Activated CD8-positive, alpha-beta T cell treated with anti-CD3 and anti-CD28 coated beads, Interleukin-2, amount 10 ng/mL, durations not matched to agents 7 days and 5 days (primary cell): ENCODE data around the gene CNOT10. TPM values are rescaled to one million over a fixed set of nuclear protein-coding genes. Genes with fewer than 3 reads are reported as not detected.
"Not testable (repeated sequence)": the region's sequence is repeated elsewhere in the genome, so short reads cannot be mapped to it uniquely, and the experiment has no call there.

ENCODE experiments used
- ATAC-seq: fragments of 150-1000 bp; cut with Tn5 transposase; one replicate; pipeline ENCODE4 v1.10.0; 2021; ENCODE audit warnings: moderate library complexity
- CTCF ChIA-PET: fragments of 350-600 bp; sonication (Branson Sonifier 250); formaldehyde crosslinking; loops from one replicate; lab custom pipeline; 2021; ENCODE audit warnings: antibody characterized with exemption; lab: Charles Lee
- POLR2A ChIA-PET: fragments of 350-600 bp; sonication (Branson Sonifier 250); formaldehyde crosslinking; loops from one replicate; lab custom pipeline; 2021; ENCODE audit warnings: antibody characterized with exemption; lab: Charles Lee
- DNase-seq: peaks from one replicate; pipeline ENCODE4 v3.0.0-alpha.2; 2020
- H3K27ac Mint-ChIP-seq: one replicate; pipeline ENCODE4 v1.8.0; 2021; ENCODE audit warnings: mild to moderate bottlenecking, mixed read lengths
- H3K27me3 Mint-ChIP-seq: one replicate; pipeline ENCODE4 v1.8.0; 2021; ENCODE audit warnings: low read depth, mixed read lengths
- H3K36me3 Mint-ChIP-seq: one replicate; pipeline ENCODE4 v1.8.0; 2021; ENCODE audit warnings: low read depth, mixed read lengths
- H3K4me1 Mint-ChIP-seq: one replicate; pipeline ENCODE4 v1.8.0; 2021; ENCODE audit warnings: low read depth, mixed read lengths
- H3K4me3 Mint-ChIP-seq: one replicate; pipeline ENCODE4 v1.8.0; 2021; ENCODE audit warnings: mild to moderate bottlenecking, mixed read lengths
- H3K9me3 Mint-ChIP-seq: one replicate; pipeline ENCODE4 v1.8.0; 2022; ENCODE audit warnings: mixed read lengths; ENCODE audit not compliant: insufficient read depth
- total RNA-seq, 2 experiments: library from RNA; stranded (reverse); gene quantifications; one replicate each; pipeline ENCODE4 v1.2.3, GENCODE V29; 2021

CNOT10 gene
- total RNA-seq, 2 experiments from 2014 or later, result 70.1 to 74.5 TPM

DNA sequence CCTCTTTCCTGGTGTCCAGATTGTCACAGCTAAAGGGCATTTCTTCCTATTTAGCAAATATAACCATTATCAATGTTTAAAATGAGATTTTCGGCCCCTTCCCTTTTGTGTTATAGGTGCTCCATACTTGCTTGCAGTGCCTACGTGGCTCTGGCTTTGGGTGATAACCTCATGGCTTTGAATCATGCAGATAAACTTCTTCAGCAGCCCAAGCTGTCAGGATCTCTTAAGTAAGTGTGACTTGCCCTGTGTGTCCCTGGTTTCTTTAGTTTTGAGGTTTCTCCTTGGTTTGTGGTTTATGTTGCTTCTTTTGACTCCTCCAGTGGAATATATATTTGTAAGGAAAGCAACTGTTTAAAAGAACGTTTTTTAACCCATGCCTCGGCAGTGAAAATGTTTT lies 74.4 kb downstream of the CNOT10 start:
- ATAC-seq (no peak), DNase-seq (no peak)
- Mint-ChIP-seq H3K4me1 (peaks cover 19% of the 10 kb centered on the region), H3K4me3 (no peak overlapping the region), H3K9me3 (no peaks in the 10 kb centered on the region), H3K27ac (no peak overlapping the region), H3K36me3 (peaks cover 11% of the 10 kb centered on the region), H3K27me3 (no peaks in the 10 kb centered on the region)
- CTCF ChIA-PET, result no interaction called here
- POLR2A ChIA-PET, result no interaction called here

DNA sequence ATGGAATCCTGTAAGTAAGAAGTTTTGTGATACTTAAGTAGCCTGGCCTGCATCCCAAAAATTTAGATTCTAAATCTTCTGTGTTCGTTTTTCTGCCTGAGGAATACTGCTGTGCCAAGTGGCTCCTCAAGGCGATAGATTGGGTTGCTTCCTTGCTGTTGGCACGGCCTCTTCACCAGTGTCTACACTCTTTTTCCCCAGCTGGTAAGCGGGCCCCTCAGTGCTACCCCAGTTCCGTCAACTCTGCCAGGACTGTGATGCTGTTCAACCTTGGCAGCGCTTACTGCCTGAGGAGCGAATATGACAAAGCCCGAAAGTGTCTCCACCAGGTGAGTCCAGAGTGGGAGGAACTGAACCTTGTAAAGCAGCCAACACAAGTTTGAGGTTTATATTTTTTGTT lies 79.5 kb downstream of the CNOT10 start:
- Mint-ChIP-seq H3K9me3 (no peaks in the 10 kb centered on the region), H3K27ac (no peak overlapping the region), H3K27me3 (no peaks in the 10 kb centered on the region), H3K4me1 (peaks cover under 1% of the 10 kb centered on the region), H3K4me3 (no peak overlapping the region), H3K36me3 (peaks cover 24% of the 10 kb centered on the region)
- CTCF ChIA-PET, result no interaction called here
- DNase-seq (no peak), ATAC-seq (no peak)
- POLR2A ChIA-PET, result no interaction called here

DNA sequence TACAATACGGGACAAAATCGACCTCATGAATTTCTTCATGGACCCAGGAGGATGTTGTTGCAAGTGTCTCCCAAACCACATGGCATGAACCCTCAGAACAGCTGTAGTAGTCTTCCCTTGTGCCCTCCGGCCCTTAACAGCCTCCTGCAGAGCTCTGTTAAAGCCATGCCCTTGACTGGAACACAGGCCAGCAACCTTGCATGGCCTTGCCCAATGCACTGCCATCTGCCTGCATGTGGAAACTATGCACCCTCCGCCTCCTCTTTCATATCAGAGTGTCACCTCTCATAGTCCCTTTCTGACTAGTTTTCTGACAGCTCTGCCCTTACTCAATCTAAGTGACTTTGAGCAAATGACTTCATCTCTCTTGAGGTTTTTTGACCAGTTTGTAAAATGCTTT lies 93.4 kb downstream of the CNOT10 start:
- H3K4me3 Mint-ChIP-seq, result no peak overlapping the region
- H3K36me3 Mint-ChIP-seq, result peaks cover 8% of the 10 kb centered on the region
- ATAC-seq (no peak), DNase-seq (no peak)
- peaks cover 4% of the 10 kb centered on the region for H3K27me3 Mint-ChIP-seq
- CTCF ChIA-PET, result interaction anchor here (0.9 kb wide), 1 partner anchor 20 kb away, joined by 3 read pairs; no protein-coding TSS in a partner anchor
- peaks cover 8% of the 10 kb centered on the region for H3K4me1 Mint-ChIP-seq
- POLR2A ChIA-PET, result interaction anchor here (0.5 kb wide), 1 partner anchor 60 kb away, joined by 4 read pairs; no protein-coding TSS in a partner anchor
- no peak overlapping the region for H3K27ac Mint-ChIP-seq
- H3K9me3 Mint-ChIP-seq, result no peaks in the 10 kb centered on the region

DNA sequence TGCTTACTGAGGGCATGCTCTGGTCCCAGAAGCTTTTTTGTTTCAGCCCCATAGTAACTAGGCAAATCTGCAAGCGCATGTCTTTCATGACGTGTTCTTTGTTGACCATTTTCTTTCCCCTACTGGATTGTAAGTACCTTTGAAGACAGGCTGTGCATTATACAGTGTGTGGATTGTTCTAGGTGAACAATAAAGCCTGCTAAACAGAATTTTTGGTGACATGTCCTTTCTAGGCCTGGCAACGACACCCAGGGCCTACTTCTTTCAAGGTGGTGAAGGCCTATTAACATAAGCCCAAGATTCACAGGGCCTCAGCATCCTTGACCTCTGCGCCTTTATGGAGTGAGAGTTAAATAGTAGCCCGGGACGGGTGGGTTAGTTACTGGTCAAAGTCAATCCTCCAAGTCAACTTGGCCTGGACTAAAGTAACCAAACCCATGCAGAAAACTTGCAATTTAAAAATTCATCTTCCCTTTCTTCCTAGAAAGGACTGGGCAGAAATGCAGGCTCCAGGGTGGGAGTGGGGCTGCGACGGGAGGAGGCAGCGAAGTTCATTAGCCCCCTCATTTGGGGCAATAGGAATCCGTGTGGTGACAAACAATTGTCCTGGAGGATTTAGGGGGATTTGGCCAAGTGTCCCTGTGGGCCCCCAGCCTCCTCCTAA lies 95.2 kb downstream of the CNOT10 start:
- POLR2A ChIA-PET, result no interaction called here

DNA sequence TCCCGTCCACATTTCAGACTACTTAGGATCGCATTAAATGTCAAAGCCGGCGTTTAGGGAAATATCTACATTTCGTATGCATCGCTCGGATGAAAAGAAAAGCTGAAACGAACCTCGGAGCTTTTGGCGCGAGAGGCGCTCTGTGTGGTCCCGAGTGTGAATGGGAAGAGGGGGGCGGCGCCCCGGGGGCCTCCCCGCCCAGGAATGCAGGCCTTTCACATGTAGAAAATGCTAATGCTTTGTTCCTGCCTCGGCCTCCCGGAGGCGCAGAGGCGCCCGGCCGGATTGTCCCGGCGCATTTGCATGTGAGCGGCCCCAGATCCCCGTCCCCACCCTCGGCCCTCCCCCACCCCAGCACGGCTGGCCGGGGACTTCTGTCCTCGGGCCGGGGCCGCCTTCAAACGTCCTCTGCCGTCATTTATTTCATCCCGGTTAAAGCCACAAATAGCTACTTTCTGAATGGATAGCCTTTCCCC lies 95.8 kb downstream of the CNOT10 start:
- peak; percentile 27 for ATAC-seq
- peaks cover 8% of the 10 kb centered on the region for H3K4me1 Mint-ChIP-seq
- peak overlapping the region; percentile 83 for H3K4me3 Mint-ChIP-seq
- POLR2A ChIA-PET, result no interaction called here
- CTCF ChIA-PET, result interaction anchor here (0.6 to 3.2 kb wide), 8 partner anchors 8 to 351 kb away, joined by 3 to 16 read pairs (median 3); no protein-coding TSS in a partner anchor
- DNase-seq, result peak; percentile 23
- H3K36me3 Mint-ChIP-seq, result peaks cover 4% of the 10 kb centered on the region
- H3K27ac Mint-ChIP-seq, result peak overlapping the region; percentile 64
- peaks cover 4% of the 10 kb centered on the region for H3K27me3 Mint-ChIP-seq
- H3K9me3 Mint-ChIP-seq, result no peaks in the 10 kb centered on the region

More for the DNA sequence above, 95.2 kb downstream of the CNOT10 start:
- H3K27ac Mint-ChIP-seq, result no peak overlapping the region
- no peaks in the 10 kb centered on the region for H3K9me3 Mint-ChIP-seq
- CTCF ChIA-PET, result interaction anchor here (0.6 to 3.2 kb wide), 9 partner anchors 7 to 351 kb away, joined by 3 to 16 read pairs (median 3); no protein-coding TSS in a partner anchor
- no peak for DNase-seq
- H3K4me3 Mint-ChIP-seq, result peak overlapping the region; percentile 83
- peaks cover 4% of the 10 kb centered on the region for H3K27me3 Mint-ChIP-seq
- H3K4me1 Mint-ChIP-seq, result peaks cover 8% of the 10 kb centered on the region
- ATAC-seq, result no peak
- peaks cover 4% of the 10 kb centered on the region for H3K36me3 Mint-ChIP-seq

DNA sequence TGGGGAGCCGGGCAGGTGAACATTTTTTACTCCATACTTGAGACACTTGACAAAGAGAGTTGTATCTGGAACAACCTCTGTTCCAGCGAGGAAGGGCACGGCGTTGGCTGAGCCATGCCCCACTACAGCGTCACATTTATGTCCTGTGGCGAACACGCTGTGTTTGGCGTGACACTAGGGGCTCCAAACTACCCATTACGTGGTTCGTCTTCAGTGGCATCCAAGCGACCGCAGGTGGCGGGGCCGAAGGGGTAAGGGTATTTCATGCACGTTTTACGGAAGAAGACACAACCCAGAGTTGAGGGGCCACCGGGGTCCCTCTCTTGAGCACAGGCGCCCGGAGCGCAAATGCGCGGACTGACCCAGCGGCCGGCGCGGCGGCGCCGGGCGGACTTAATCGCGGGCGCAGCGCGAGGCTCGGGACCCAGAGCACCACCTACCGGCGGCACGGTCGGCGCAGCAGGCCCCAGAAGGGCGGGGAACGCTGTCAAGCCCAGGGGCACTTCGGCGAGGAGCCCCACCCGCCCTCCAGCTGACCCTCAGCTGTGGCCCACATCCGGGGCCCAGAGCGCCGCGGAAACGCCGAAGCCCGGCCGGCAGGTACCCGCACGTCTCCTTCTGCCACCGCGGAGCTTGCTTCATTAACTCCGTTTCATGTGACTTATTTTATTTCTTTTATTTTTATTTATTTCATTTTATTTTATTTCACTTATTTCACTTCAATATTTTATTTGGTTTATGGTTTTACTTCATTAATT lies 96.4 kb downstream of the CNOT10 start:
- ChIA-PET CTCF (interaction anchor here (0.6 to 3.2 kb wide), 9 partner anchors 8 to 350 kb away, joined by 3 to 16 read pairs (median 3); no protein-coding TSS in a partner anchor), POLR2A (no interaction called here)
- H3K27ac Mint-ChIP-seq, result peak overlapping the region; percentile 64
- ATAC-seq (peak; percentile 92), DNase-seq (peak; percentile 79)
- H3K4me1 Mint-ChIP-seq, result peaks cover 8% of the 10 kb centered on the region
- H3K27me3 Mint-ChIP-seq, result peaks cover 4% of the 10 kb centered on the region
- peak overlapping the region; percentile 83 for H3K4me3 Mint-ChIP-seq
- no peaks in the 10 kb centered on the region for H3K9me3 Mint-ChIP-seq
- H3K36me3 Mint-ChIP-seq, result peaks cover 2% of the 10 kb centered on the region

DNA sequence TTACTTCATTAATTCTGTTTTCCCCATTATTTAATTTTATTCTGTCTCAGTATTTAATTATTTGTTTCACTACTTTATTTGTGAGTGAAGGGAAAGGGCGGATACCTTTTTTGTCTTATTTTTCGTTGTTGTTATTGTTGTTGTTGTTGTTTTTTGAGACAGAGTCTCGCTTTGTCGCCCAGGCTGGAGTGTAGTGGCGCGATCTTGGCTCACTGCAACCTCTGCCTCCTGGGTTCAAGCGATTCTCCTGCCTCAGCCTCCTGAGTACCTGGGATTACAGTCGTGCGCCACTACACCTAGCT lies 96.9 kb downstream of the CNOT10 start:
- ATAC-seq, H3K36me3 Mint-ChIP-seq, DNase-seq, H3K4me1 Mint-ChIP-seq, POLR2A ChIA-PET, H3K27ac Mint-ChIP-seq, H3K27me3 Mint-ChIP-seq, H3K9me3 Mint-ChIP-seq: not testable (repeated sequence)
- CTCF ChIA-PET, result interaction anchor here (1.1 to 3.2 kb wide), 2 partner anchors 12 to 29 kb away, joined by 3 to 16 read pairs; no protein-coding TSS in a partner anchor
- peak overlapping the region; percentile 15 for H3K4me3 Mint-ChIP-seq

DNA sequence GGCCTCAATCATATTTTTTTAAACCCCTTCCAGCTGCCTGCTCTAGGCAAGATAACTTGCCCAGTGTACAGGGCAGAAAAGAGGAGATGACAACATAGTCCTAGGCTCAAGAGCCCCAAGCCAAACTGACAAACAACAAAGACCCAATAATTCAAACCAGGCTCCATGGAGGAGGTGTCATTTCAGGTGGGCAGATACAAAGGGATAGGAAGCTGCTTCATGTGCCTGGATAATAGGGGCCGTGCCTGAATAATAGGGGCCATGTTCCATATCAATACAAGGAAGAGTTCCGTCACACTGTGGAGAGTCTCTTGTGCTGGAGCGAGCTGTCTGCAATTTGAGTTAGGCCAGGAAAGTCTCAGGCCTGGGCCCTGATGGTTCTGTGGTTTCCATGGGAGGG lies 97.4 kb downstream of the CNOT10 start:
- no peak for DNase-seq
- peaks cover 8% of the 10 kb centered on the region for H3K4me1 Mint-ChIP-seq
- no peak overlapping the region for H3K4me3 Mint-ChIP-seq
- H3K36me3 Mint-ChIP-seq, result no peaks in the 10 kb centered on the region
- no peak for ATAC-seq
- ChIA-PET POLR2A (interaction anchor here (0.6 kb wide), 1 partner anchor 10 kb away, joined by 3 read pairs; no protein-coding TSS in a partner anchor), CTCF (interaction anchor here (1.1 to 3.2 kb wide), 2 partner anchors 12 to 29 kb away, joined by 3 to 16 read pairs; no protein-coding TSS in a partner anchor)
- H3K9me3 Mint-ChIP-seq, result no peaks in the 10 kb centered on the region
- no peak overlapping the region for H3K27ac Mint-ChIP-seq
- H3K27me3 Mint-ChIP-seq, result peaks cover 4% of the 10 kb centered on the region

DNA sequence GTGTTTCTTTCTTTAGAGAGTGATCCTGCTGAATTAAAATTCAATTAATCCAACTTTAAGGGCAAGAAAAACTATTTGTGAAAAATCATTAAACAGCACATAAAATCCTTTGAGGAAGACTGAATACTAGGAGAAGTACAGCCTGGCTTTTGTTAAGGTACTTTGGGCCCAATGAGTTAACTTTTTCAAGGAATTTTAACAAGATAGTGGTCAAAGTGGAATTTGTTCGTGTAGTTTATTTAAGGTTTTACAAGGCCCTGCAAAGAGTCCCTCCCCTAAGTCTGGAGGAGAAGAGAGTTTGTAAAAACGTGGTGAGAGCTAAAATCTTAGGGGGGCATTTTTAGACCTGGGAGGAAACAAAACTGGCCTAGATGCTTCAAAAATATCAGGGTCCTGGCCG lies 106.8 kb downstream of the CNOT10 start:
- Mint-ChIP-seq H3K27ac (no peak overlapping the region), H3K4me3 (no peak overlapping the region), H3K27me3 (peaks cover 2% of the 10 kb centered on the region), H3K9me3 (no peaks in the 10 kb centered on the region), H3K4me1 (no peaks in the 10 kb centered on the region), H3K36me3 (no peaks in the 10 kb centered on the region)
- DNase-seq (no peak), ATAC-seq (no peak)
- ChIA-PET POLR2A (no interaction called here), CTCF (no interaction called here)

DNA sequence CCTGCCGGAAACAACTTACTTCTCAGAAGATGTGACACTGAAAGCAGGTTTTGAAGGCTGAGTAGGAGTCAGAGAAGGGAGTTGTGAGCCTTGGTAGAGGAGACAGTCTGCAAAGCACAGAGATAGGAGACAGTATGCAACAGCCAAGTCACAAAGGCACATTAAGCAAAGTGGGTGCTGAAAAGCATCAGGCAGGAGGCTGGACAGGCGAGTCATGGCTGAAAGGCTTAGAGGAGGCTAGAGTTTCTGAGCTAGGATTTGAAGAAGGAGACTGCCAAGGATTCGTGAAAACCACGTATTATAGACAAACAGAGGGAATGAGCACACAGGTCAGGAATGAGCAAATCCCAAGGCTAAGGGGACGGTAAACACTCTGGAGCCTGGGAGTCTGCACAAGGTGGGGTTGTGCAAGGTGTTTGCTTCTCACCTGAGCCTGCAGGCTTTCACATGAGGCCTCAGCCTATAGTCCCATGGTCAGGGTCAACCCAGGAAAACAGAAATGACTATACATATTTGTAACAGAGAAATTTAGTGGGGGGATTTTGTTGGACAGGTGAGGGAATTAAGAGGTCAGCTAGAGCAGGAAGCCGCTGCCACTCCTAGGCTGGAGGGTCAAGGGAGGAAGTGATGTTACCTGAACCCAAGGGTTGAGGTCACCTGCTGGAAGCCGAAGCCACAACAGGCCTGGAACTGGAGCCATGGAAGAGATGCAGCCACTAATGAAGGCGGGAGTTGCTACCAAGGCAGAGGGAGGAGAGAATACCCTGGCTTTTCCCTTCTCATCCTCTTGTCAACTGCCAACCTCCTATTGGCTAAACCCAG lies 109.7 kb downstream of the CNOT10 start:
- CTCF ChIA-PET, result no interaction called here
- H3K4me1 Mint-ChIP-seq, result no peaks in the 10 kb centered on the region
- H3K4me3 Mint-ChIP-seq, result no peak overlapping the region
- H3K9me3 Mint-ChIP-seq, result no peaks in the 10 kb centered on the region
- no peak for ATAC-seq
- peaks cover 3% of the 10 kb centered on the region for H3K27me3 Mint-ChIP-seq
- no peaks in the 10 kb centered on the region for H3K36me3 Mint-ChIP-seq
- no peak overlapping the region for H3K27ac Mint-ChIP-seq
- POLR2A ChIA-PET, result no interaction called here
- no peak for DNase-seq

DNA sequence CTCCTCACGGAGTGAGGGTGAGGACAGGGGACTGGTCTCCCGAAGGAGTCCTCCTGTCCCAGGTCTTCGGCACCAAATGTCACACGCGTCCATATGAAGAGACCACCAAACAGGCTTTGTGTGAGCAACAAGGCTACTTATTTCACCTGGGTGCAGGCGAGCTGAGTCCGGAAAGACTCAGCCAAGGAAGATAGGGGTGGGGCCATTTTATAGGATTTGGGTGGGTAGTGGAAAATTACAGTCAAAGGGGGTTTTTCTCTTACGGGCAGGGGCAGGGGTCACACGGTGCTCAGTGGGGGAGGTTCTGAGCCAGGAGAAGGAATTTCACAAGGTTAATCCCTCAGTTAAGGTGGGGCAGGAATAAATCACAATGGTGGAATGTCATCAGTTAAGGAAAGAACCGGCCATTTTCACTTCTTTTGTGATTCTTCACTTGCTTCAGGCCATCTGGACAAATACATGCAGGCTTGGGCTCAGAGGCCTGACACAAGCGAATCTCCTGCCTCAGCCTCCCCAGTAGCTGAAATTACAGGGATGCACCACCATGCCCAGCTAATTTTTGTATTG lies 111.5 kb downstream of the CNOT10 start:
- H3K27me3 Mint-ChIP-seq, CTCF ChIA-PET, ATAC-seq, H3K36me3 Mint-ChIP-seq, H3K27ac Mint-ChIP-seq, POLR2A ChIA-PET, H3K4me1 Mint-ChIP-seq, DNase-seq, H3K9me3 Mint-ChIP-seq, H3K4me3 Mint-ChIP-seq: not testable (repeated sequence)
